ENCODE data around the gene AGRP. TPM values are rescaled to one million over a fixed set of nuclear protein-coding genes. Genes with fewer than 3 reads are reported as not detected.

The AGRP gene
- total RNA-seq, 1 donor from 2014 or later: not detected

GRCh38 chr16:67444259-67445125 lies 38.9 kb downstream of the AGRP start:
- Mint-ChIP-seq H3K4me3 (ENCODE audit: unreplicated experiment) (no peak overlapping the region), H3K9me3 (ENCODE audit: unreplicated experiment) (no peaks in the 10 kb centered on the region), H3K4me1 (ENCODE audit: low read depth, unreplicated experiment) (peaks cover 25% of the 10 kb centered on the region), H3K27me3 (ENCODE audit: unreplicated experiment) (peaks cover 13% of the 10 kb centered on the region), H3K27ac (ENCODE audit: unreplicated experiment) (peak overlapping the region; percentile 76), H3K36me3 (ENCODE audit: unreplicated experiment) (no peaks in the 10 kb centered on the region)
- TF ChIP-seq, protein P1, sequence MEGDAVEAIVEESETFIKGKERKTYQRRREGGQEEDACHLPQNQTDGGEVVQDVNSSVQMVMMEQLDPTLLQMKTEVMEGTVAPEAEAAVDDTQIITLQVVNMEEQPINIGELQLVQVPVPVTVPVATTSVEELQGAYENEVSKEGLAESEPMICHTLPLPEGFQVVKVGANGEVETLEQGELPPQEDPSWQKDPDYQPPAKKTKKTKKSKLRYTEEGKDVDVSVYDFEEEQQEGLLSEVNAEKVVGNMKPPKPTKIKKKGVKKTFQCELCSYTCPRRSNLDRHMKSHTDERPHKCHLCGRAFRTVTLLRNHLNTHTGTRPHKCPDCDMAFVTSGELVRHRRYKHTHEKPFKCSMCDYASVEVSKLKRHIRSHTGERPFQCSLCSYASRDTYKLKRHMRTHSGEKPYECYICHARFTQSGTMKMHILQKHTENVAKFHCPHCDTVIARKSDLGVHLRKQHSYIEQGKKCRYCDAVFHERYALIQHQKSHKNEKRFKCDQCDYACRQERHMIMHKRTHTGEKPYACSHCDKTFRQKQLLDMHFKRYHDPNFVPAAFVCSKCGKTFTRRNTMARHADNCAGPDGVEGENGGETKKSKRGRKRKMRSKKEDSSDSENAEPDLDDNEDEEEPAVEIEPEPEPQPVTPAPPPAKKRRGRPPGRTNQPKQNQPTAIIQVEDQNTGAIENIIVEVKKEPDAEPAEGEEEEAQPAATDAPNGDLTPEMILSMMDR (IDR thresholded peaks at IDR 0.05; ENCODE audit: partially characterized antibody, unreplicated experiment): no peak
- no peak for DNase-seq

- Mint-ChIP-seq H3K9me3 (ENCODE audit: unreplicated experiment) (no peaks in the 10 kb centered on the region), H3K36me3 (ENCODE audit: unreplicated experiment) (no peaks in the 10 kb centered on the region), H3K4me3 (ENCODE audit: unreplicated experiment) (no peak overlapping the region), H3K27ac (ENCODE audit: unreplicated experiment) (no peak overlapping the region), H3K27me3 (ENCODE audit: unreplicated experiment) (peaks cover 14% of the 10 kb centered on the region), H3K4me1 (ENCODE audit: low read depth, unreplicated experiment) (peaks cover 21% of the 10 kb centered on the region)
- TF ChIP-seq, protein P1 (IDR thresholded peaks at IDR 0.05; ENCODE audit: partially characterized antibody, unreplicated experiment): no peak
- DNase-seq: no peak
Measured at GRCh38 chr16:67443265-67443664, 40.1 kb downstream of the AGRP start.

GRCh38 chr16:67442581-67443255 lies 40.6 kb downstream of the AGRP start:
- Mint-ChIP-seq H3K27me3 (ENCODE audit: unreplicated experiment) (peaks cover 14% of the 10 kb centered on the region), H3K4me1 (ENCODE audit: low read depth, unreplicated experiment) (peaks cover 21% of the 10 kb centered on the region), H3K4me3 (ENCODE audit: unreplicated experiment) (no peak overlapping the region), H3K9me3 (ENCODE audit: unreplicated experiment) (no peaks in the 10 kb centered on the region), H3K27ac (ENCODE audit: unreplicated experiment) (no peak overlapping the region), H3K36me3 (ENCODE audit: unreplicated experiment) (no peaks in the 10 kb centered on the region)
- DNase-seq: no peak
- TF ChIP-seq, protein P1 (IDR thresholded peaks at IDR 0.05; ENCODE audit: partially characterized antibody, unreplicated experiment): no peak

GRCh38 chr16:67441907-67442306 lies 41.4 kb downstream of the AGRP start:
- peaks cover 21% of the 10 kb centered on the region for H3K4me1 Mint-ChIP-seq (ENCODE audit: low read depth, unreplicated experiment)
- TF ChIP-seq, protein P1 (IDR thresholded peaks at IDR 0.05; ENCODE audit: partially characterized antibody, unreplicated experiment): no peak
- H3K36me3 Mint-ChIP-seq (ENCODE audit: unreplicated experiment): no peaks in the 10 kb centered on the region
- H3K9me3 Mint-ChIP-seq (ENCODE audit: unreplicated experiment): peaks cover 2% of the 10 kb centered on the region
- DNase-seq: no peak
- H3K27ac Mint-ChIP-seq (ENCODE audit: unreplicated experiment): no peak overlapping the region
- peaks cover 15% of the 10 kb centered on the region for H3K27me3 Mint-ChIP-seq (ENCODE audit: unreplicated experiment)
- H3K4me3 Mint-ChIP-seq (ENCODE audit: unreplicated experiment): no peak overlapping the region
